Gastroesophageal sphincter (tissue), 3 donors: ENCODE measurements around the gene ANKS1A.

Experiments
- EP300 ChIP-seq: sonication (generic); formaldehyde crosslinking; IDR thresholded peaks from one replicate; pipeline ENCODE4 v1.6.1; 2017; ENCODE audit warnings: antibody characterized with exemption, mild to moderate bottlenecking
- POLR2A ChIP-seq, 2 donors: fragments of 450-650 bp; IDR thresholded peaks; one replicate each; pipeline ENCODE4 v1.6.1; 2017; ENCODE audit warnings: antibody characterized with exemption in 2 of 2, mild to moderate bottlenecking in 2 of 2, moderate library complexity in 1 of 2
- POLR2AphosphoS5 ChIP-seq: sonication (generic); formaldehyde crosslinking; IDR thresholded peaks from one replicate; pipeline ENCODE4 v1.6.1; 2017; ENCODE audit warnings: antibody characterized with exemption
- TF ChIP-seq, protein P1 (sequence below), 4 experiments: fragments of 200-600 bp in 2 of 4; fragments of 450-650 bp in 2 of 4; sonication (generic) in 1 of 4; IDR thresholded peaks; one replicate each; pipeline ENCODE4 v1.5.1; 2017 to 2019; ENCODE audit warnings: antibody characterized with exemption in 4 of 4, mild to moderate bottlenecking in 2 of 4, moderate library complexity in 2 of 4

DNA sequence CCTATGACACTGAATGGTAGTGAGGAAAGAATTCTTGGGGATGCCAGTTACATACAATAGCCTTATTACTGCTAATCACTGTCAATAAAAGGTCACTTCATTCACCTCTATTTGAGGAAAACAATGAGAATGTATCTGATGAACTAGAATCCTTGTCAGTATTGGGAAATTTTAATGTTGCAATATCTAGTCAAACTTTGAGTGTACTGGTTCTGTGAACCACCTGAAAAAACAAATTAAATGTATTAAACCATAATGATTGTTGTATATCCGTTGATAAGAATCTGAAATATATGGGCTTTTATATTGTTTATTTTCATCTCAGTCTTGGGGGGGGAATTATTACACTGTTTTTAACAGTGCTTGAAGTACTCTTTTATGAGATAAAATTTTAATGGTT, 11.8 kb upstream of the ANKS1A start:
- TF ChIP-seq, protein P1, sequence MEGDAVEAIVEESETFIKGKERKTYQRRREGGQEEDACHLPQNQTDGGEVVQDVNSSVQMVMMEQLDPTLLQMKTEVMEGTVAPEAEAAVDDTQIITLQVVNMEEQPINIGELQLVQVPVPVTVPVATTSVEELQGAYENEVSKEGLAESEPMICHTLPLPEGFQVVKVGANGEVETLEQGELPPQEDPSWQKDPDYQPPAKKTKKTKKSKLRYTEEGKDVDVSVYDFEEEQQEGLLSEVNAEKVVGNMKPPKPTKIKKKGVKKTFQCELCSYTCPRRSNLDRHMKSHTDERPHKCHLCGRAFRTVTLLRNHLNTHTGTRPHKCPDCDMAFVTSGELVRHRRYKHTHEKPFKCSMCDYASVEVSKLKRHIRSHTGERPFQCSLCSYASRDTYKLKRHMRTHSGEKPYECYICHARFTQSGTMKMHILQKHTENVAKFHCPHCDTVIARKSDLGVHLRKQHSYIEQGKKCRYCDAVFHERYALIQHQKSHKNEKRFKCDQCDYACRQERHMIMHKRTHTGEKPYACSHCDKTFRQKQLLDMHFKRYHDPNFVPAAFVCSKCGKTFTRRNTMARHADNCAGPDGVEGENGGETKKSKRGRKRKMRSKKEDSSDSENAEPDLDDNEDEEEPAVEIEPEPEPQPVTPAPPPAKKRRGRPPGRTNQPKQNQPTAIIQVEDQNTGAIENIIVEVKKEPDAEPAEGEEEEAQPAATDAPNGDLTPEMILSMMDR (IDR thresholded peaks at IDR 0.05): no peak
- TF ChIP-seq POLR2A (IDR thresholded peaks at IDR 0.05): no peak
- TF ChIP-seq EP300: no peak
- TF ChIP-seq POLR2AphosphoS5: no peak
